ENCODE measurements around the gene SLC10A7. TPM values are rescaled to one million over a fixed set of nuclear protein-coding genes. Genes with fewer than 3 reads are reported as not detected.

Gene SLC10A7
- total RNA-seq, 2 donors from 2014 or later = 10.3 to 14.4 TPM

DNA sequence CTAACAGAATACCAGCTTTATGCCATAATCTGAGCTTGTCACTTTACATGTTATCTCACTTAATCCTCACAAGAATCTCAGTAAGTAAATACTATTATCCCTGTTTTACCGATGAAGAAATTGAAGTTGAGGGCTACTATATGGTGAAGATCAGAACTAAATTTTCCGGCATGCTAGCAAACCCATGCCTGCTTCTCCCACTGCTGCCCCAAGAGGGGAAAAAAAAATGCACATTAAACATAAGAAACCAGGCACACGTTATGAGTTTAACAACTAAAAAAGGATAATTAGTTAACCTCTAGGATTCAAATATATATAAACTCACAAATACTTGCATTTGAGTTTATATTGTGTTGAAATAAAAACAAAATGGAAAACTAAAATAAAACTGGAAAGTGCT lies 10.8 kb downstream of the SLC10A7 start:
- no peaks in the 10 kb centered on the region for H3K36me3 ChIP-seq
- no peak for DNase-seq (ENCODE audit: low spot score)
- ATAC-seq (ENCODE audit: insufficient number of reproducible peaks, low FRiP score, low read depth) = no peak
- H3K9me3 ChIP-seq = no peaks in the 10 kb centered on the region
- H3K27ac ChIP-seq = no peak overlapping the region
- no peaks in the 10 kb centered on the region for H3K27me3 ChIP-seq (replicated peaks; ENCODE audit: insufficient read depth)
- no peaks in the 10 kb centered on the region for H3K4me1 ChIP-seq (ENCODE audit: control insufficient read depth in 1 of 2, low read depth in 2 of 2)
- TF ChIP-seq, protein P1, sequence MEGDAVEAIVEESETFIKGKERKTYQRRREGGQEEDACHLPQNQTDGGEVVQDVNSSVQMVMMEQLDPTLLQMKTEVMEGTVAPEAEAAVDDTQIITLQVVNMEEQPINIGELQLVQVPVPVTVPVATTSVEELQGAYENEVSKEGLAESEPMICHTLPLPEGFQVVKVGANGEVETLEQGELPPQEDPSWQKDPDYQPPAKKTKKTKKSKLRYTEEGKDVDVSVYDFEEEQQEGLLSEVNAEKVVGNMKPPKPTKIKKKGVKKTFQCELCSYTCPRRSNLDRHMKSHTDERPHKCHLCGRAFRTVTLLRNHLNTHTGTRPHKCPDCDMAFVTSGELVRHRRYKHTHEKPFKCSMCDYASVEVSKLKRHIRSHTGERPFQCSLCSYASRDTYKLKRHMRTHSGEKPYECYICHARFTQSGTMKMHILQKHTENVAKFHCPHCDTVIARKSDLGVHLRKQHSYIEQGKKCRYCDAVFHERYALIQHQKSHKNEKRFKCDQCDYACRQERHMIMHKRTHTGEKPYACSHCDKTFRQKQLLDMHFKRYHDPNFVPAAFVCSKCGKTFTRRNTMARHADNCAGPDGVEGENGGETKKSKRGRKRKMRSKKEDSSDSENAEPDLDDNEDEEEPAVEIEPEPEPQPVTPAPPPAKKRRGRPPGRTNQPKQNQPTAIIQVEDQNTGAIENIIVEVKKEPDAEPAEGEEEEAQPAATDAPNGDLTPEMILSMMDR (IDR thresholded peaks at IDR 0.05) = no peak
- H3K4me3 ChIP-seq = no peak overlapping the region

DNA sequence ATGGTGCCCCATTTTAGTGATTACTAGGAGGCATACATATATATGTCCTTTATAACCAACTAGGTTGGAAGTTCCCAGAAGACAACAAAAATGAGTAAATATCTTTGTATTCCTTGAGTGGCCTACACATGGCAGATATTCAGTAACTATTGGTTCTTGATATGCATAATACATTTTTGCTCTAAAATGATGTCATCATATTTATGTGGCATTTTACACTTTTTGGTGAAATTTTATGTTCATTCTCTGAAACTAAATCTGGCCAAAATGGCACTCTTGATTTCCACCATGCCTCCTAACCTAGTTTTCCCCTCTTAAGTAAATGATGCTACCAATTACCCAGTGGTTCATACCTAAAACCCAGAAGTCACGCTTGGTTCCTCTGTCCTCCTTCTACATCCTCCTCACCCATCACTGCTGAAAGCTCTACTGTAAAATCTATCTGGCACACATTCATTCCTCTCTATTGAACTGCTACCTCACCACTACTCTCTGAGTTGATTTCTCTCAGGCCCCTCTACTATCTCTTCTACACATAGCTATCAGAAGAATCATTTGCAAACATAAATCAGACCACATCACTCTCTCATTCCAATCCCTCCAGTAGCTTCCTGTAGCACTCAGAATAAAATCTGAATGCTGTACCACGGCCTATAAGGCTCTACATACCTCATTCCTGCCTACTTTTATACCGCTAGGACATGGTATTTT lies 13.4 kb downstream of the SLC10A7 start:
- Histone ChIP-seq H3K27ac (no peak overlapping the region), H3K4me1 (ENCODE audit: control insufficient read depth in 1 of 2, low read depth in 2 of 2) (no peaks in the 10 kb centered on the region), H3K36me3 (no peaks in the 10 kb centered on the region), H3K27me3 (replicated peaks; ENCODE audit: insufficient read depth) (no peaks in the 10 kb centered on the region), H3K4me3 (no peak overlapping the region), H3K9me3 (no peaks in the 10 kb centered on the region)
- ATAC-seq (ENCODE audit: insufficient number of reproducible peaks, low FRiP score, low read depth) = no peak
- TF ChIP-seq, protein P1 (IDR thresholded peaks at IDR 0.05) = no peak
- DNase-seq (ENCODE audit: low spot score) = no peak

DNA sequence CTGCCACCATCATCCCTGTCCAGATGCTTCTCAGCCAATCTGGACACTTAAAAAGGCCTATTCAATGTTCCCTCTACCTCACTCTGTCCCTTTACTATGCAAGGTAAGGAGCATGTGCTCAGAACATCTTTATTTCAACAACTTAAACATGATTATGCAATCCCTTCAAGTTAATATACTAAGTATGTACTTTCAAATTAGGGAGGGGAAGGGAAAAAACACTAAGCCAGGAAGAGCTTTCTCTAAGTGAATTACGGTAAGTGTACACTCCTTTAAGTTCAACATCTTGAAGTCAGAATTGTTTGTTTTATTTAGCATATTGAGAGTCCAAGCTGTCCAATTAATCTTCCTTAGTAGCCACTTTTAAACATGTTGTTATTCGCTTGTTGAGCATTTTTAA lies 14.1 kb downstream of the SLC10A7 start:
- Histone ChIP-seq H3K9me3 (no peaks in the 10 kb centered on the region), H3K36me3 (no peaks in the 10 kb centered on the region), H3K27me3 (replicated peaks; ENCODE audit: insufficient read depth) (no peaks in the 10 kb centered on the region), H3K27ac (no peak overlapping the region), H3K4me1 (ENCODE audit: control insufficient read depth in 1 of 2, low read depth in 2 of 2) (no peaks in the 10 kb centered on the region), H3K4me3 (no peak overlapping the region)
- ATAC-seq (ENCODE audit: insufficient number of reproducible peaks, low FRiP score, low read depth) (no peak), DNase-seq (ENCODE audit: low spot score) (no peak)
- TF ChIP-seq, protein P1 (IDR thresholded peaks at IDR 0.05) = no peak

DNA sequence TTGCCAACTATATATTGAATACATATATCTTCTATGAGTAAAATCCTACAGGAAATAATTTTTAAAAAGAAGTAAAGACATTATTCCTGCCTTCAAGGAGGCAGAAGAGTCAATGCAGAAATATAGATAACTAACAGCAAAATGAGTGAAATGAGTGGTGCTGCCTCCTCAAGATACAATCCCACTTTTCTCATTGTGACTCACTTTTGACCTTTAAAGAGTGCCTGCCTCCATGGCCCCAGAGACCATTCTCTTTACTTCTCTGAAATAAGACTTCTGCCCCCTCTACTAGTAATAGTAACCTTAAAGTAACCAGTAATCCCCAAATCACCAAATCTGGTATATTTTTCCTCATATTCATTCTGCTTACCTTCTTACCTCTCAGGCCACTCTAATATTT lies 15.5 kb downstream of the SLC10A7 start:
- no peaks in the 10 kb centered on the region for H3K9me3 ChIP-seq
- H3K4me1 ChIP-seq (ENCODE audit: control insufficient read depth in 1 of 2, low read depth in 2 of 2) = no peaks in the 10 kb centered on the region
- no peak for ATAC-seq (ENCODE audit: insufficient number of reproducible peaks, low FRiP score, low read depth)
- no peaks in the 10 kb centered on the region for H3K27me3 ChIP-seq (replicated peaks; ENCODE audit: insufficient read depth)
- TF ChIP-seq, protein P1 (IDR thresholded peaks at IDR 0.05) = no peak
- DNase-seq (ENCODE audit: low spot score) = no peak
- H3K27ac ChIP-seq = no peak overlapping the region
- H3K4me3 ChIP-seq = no peak overlapping the region
- H3K36me3 ChIP-seq = peaks cover 1% of the 10 kb centered on the region

DNA sequence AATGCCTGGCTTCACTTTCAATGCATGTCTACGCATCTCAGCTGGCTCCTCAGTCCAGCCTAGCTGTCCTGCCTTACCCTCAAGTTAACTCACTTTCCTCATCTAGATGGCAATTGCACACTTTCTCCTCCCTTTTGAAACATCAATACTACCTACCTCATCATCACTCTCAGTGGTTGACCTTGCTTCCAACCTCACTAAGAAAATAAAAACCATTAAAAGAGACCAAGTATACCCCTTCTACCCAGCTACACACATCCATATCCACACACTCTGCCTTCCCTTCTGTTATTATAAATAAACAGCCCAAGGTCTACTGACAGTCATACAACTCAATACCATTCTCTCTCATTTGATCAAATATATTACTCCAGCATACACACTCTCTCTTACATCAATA lies 21.5 kb downstream of the SLC10A7 start:
- Histone ChIP-seq H3K4me1 (ENCODE audit: control insufficient read depth in 1 of 2, low read depth in 2 of 2) (no peaks in the 10 kb centered on the region), H3K27ac (no peak overlapping the region), H3K9me3 (no peaks in the 10 kb centered on the region), H3K27me3 (replicated peaks; ENCODE audit: insufficient read depth) (no peaks in the 10 kb centered on the region), H3K4me3 (no peak overlapping the region), H3K36me3 (peaks cover 4% of the 10 kb centered on the region)
- TF ChIP-seq, protein P1 (IDR thresholded peaks at IDR 0.05) = no peak
- DNase-seq (ENCODE audit: low spot score) = no peak
- ATAC-seq (ENCODE audit: insufficient number of reproducible peaks, low FRiP score, low read depth) = no peak
